GM12874 (cell line): ENCODE measurements around the gene KLLN.

Experiments
- TF ChIP-seq, protein P1 (sequence below): IDR thresholded peaks from 2 replicates; pipeline ENCODE4 v1.5.1; 2011; ENCODE audit warnings: low read depth, mild to moderate bottlenecking, control low read depth, low read length, moderate library complexity; ENCODE audit not compliant: insufficient read depth

The KLLN gene

DNA sequence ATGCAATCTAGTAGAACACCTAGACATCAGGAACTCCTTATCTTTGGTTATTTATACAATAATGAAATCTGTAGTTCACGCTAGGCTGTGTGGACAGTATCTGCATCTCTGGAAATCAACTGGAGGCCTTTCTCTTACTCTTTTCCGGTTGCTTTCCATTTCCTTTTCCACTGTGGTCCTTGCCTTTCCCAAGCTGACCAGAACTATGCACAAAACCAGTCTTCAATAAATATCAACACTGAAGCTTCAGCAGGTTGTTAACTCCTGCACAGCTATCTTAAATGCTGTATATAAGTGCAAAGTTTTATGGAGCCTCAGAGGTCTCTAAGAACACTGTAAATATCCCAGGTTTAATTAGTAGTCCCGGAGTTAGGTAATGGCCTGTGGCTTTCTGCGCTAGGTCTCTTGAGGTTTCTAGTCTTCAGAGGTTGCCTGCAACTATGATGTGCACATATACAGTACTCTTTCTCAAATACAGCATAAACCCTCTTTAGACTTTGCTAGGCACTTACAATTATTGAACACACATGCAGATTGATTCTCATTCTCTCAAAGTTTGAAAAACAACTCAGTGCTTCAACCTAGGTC, 2.4 kb downstream of the KLLN start:
- TF ChIP-seq, protein P1, sequence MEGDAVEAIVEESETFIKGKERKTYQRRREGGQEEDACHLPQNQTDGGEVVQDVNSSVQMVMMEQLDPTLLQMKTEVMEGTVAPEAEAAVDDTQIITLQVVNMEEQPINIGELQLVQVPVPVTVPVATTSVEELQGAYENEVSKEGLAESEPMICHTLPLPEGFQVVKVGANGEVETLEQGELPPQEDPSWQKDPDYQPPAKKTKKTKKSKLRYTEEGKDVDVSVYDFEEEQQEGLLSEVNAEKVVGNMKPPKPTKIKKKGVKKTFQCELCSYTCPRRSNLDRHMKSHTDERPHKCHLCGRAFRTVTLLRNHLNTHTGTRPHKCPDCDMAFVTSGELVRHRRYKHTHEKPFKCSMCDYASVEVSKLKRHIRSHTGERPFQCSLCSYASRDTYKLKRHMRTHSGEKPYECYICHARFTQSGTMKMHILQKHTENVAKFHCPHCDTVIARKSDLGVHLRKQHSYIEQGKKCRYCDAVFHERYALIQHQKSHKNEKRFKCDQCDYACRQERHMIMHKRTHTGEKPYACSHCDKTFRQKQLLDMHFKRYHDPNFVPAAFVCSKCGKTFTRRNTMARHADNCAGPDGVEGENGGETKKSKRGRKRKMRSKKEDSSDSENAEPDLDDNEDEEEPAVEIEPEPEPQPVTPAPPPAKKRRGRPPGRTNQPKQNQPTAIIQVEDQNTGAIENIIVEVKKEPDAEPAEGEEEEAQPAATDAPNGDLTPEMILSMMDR, result no peak

DNA sequence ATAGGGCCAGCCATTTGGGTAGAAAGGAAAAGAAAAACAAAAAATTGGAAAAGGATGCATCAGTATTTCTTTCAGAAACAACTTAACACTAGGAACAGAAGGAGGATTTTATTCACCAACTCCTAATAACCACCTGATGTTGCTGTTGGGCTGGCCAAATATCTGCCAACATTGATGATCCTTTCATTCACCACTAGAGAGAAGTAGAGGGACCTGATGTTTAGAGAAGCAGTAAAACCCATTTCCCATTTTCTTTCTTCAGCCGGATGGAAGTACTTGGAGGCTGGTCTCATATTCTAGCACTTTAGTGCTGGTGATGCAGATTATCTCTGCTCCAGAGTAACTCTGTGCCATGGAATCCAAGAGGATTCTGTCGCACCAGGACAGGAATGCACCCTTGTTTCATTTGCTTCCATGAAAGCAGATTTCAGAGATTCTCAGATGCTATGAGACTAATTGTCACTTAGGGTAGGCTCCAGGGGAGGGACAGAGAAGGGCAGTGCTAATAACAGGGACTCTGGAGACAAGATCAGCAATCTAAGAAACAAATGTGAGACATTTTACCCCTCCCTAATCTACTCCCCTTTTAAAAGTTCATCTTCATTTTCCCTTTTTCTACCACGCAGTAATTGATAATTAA, 3.1 kb downstream of the KLLN start:
- TF ChIP-seq, protein P1, result peak; percentile 53

DNA sequence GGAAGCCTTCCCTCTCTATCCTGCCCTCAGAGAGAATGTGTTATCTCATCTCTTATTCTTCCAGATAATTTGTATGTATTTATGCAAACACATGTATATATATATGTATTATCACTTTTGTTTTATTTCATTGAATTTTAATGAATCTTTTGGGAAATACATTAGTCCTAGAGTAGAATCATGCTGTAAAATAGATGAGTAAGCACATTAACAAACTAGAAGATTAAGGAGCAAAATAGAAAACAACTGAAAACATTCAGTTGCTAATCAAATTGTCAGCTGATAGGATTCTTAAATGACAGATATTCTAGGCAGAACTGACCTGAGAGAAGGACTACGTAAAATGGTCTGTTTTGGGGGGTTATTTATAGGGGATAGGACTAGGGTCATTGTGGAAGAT, 11.2 kb downstream of the KLLN start:
- TF ChIP-seq, protein P1, result no peak

DNA sequence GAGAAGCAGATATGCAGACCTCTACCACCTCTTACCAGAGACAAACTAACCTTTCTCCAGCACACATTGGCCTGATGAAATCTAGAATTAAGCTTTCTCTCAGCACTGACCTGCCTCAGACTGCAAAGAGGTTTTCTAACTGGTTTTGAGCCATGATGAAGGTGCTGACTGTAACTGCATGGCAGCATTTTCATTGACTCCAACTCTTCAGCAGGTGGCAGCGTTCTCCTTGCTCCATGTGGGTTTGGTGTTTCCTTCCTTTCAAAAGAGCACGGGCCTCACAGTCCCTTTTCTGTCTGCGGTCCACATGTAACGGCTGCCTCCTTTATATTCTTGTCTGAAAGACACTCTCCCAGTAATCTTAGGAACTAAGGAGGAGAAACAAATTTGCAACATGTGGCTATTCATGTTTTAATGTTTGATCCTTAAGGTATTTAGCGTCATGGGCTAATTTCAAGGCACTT, 12.6 kb downstream of the KLLN start:
- TF ChIP-seq, protein P1, result peak; percentile 40; the same call in 1 of the 2 replicates

DNA sequence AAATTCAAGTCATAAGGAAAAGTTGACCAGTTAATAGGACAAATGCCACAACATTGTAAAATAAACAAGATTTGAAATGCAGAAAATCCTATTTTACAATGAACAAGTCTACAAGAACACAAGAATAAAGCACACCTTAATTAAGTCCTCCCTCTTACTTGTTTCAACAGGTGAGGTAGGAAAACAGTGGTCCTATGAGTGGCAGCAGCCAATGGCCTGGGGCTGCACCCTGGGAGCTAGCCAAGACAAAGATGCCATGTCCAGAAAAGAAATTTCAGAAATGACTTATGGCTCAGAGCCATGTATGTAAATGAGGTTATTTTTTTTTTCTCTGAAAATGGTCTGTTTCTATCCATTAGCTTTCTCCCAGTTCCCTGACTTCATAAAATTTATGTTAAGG, 14.3 kb downstream of the KLLN start:
- TF ChIP-seq, protein P1, result no peak

DNA sequence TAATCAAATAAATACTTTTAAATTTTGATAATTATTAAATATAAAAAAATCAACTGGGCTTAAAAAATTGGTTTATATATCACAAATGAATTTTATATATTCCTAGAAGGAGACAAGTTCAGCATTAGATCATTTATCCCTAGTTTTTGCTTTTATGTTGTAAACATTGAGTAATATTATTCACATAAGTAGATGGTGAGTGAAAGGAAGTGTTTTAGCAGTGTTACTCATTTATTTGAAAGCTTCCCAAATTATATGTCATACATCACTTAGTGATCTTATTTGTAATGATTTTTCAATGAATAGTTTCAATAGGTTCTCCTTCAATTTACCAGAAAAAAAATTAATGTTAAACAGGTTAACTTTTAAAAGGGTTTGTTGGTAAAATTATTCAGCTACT, 15.8 kb downstream of the KLLN start:
- TF ChIP-seq, protein P1, result no peak

DNA sequence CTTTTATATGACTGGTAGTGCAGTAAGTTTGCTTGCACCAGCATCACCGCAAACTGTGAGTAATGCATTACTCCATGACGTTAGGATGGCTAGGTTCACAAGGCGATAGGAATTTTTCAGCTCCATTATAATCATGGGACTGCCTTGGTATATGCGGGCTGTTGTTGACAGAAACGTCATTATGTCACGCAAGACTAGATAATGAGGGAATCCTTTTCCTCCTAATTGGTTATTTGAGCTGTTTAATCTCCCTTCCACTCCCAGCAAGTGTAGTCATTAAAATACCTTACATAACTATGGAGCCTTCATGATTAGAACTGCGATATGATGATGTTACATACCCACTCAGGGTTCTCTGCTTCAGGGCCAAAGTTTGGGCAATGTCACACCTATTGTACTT, 17.3 kb downstream of the KLLN start:
- TF ChIP-seq, protein P1, result no peak
